ENCODE results near the gene MS4A6A.

- no peak for TF ChIP-seq POLR2A (IDR thresholded peaks at IDR 0.05; ENCODE audit: low read depth, low read length)
- TF ChIP-seq CTCF (IDR thresholded peaks at IDR 0.05; ENCODE audit: extremely low read depth in 1 of 2, insufficient read depth in 1 of 2, low read depth in 1 of 2, low read length in 2 of 2) = no peak
- no peak for TF ChIP-seq FOS (IDR thresholded peaks at IDR 0.05; ENCODE audit: borderline replicate concordance, insufficient read depth, low read length)
Measured at GRCh38 chr11:60221181-60221580, 38.3 kb upstream of the MS4A6A start.

Data from endothelial cell of umbilical vein (primary cell).